ENCODE data around the gene ADAM17.
"Not testable (repeated sequence)": the region's sequence is repeated elsewhere in the genome, so short reads cannot be mapped to it uniquely, and the experiment has no call there.

The ADAM17 gene

GRCh38 chr2:9555297-9556120 is at the start of gene ADAM17:
Gene ADAM17, minus strand, starts transcription at chr2:9555830. Its CDS starts 225 bp downstream, at chr2:9555605.
- TF ChIP-seq CTCF (IDR thresholded peaks at IDR 0.05; ENCODE audit: extremely low read depth, missing control alignments): peak; percentile 35

GRCh38 chr2:9602412-9602811 is 46.8 kb upstream of the ADAM17 start:
- TF ChIP-seq CTCF (IDR thresholded peaks at IDR 0.05; ENCODE audit: extremely low read depth, missing control alignments): no peak
- no peak for DNase-seq (ENCODE audit: low spot score)

More at GRCh38 chr2:9555297-9556120, at the start of gene ADAM17:
- peak; percentile 95 for DNase-seq (ENCODE audit: low spot score)

DNA sequence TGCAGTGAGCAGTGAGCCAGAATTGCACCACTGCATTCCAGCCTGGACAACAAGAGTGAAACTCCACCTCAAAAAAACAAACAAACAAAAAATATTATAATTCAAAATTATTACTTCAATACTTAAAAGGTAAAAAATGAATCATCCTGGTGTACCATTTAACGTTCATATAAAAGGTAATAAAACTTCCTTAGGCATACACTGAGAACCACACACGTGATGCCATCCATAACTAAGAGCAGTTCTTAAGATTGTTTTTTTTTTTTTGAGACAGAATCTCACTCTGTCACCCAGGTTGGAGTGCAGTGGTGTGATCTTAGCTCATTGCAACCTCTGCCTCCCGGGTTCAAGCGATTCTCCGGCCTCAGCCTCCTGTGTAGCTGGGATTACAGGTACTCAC is 45.8 kb upstream of the ADAM17 start:
- no peak for TF ChIP-seq CTCF (IDR thresholded peaks at IDR 0.05; ENCODE audit: extremely low read depth, missing control alignments)
- no peak for DNase-seq (ENCODE audit: low spot score)

DNA sequence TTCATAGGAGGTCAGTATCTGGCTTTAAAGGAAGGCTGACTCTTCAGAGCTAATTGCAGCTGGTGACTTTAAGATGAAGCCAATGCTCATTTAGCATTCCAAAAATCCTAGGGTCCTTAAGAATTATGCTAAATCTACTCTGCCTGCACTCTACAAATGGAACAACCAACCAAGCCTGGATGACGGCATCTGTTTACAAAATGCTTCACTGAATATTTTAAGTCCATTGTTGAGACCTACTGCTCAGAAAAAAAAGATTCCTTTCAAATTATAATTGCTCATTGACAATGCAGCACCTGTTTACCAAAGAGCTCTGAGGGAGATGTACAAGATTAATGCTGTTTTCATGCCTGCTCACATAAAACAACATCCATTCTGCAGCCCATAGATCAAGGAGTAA is 43.8 kb upstream of the ADAM17 start:
- no peak for DNase-seq (ENCODE audit: low spot score)
- no peak for TF ChIP-seq CTCF (IDR thresholded peaks at IDR 0.05; ENCODE audit: extremely low read depth, missing control alignments)

GRCh38 chr2:9596621-9597311 is 41.1 kb upstream of the ADAM17 start:
- no peak for TF ChIP-seq CTCF (IDR thresholded peaks at IDR 0.05; ENCODE audit: extremely low read depth, missing control alignments)

DNA sequence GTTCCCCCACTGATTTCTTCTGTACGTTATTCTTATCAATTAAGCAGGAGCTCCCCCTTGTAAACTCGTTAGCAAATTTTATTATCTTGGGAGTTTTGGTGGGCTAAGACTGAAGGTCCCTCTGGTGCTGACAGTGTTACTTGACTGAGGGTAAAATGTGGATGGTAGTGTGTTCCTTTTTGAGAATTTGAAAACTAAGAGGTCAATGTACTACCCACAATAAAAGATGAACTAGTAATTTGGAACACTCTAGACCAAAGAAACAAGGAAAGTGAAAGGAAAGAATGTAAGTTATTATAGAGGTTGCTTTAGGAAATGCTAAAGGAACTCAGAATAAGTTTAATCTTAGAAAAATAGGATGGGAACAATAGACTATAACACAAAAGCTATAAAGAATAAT is 40.1 kb upstream of the ADAM17 start:
- TF ChIP-seq CTCF (IDR thresholded peaks at IDR 0.05; ENCODE audit: extremely low read depth, missing control alignments): no peak
- DNase-seq (ENCODE audit: low spot score): no peak

More at GRCh38 chr2:9596621-9597311, 41.1 kb upstream of the ADAM17 start:
- no peak for DNase-seq (ENCODE audit: low spot score)

- DNase-seq (ENCODE audit: low spot score): not testable (repeated sequence)
Observed at GRCh38 chr2:9595256-9595655, 39.6 kb upstream of the ADAM17 start.

Data from GM20000 (cell line).